B cell (primary cell): Measurements from ENCODE around the gene AMPH.

Source experiments
- EZH2 ChIP-seq: IDR thresholded peaks from 2 replicates; pipeline ENCODE4 v1.6.1; 2012; ENCODE audit warnings: borderline replicate concordance, low read depth, mild to moderate bottlenecking, moderate library complexity, low read length; ENCODE audit not compliant: insufficient read depth, poor library complexity, severe bottlenecking
- TF ChIP-seq, protein P1 (sequence below): fragments of 200-600 bp; IDR thresholded peaks from one replicate; pipeline ENCODE4 v1.8.0; 2022; ENCODE audit warnings: antibody characterized with exemption, mild to moderate bottlenecking

GRCh38 chr7:38546763-38547162 lies 84.4 kb downstream of the AMPH start:
- no peak for TF ChIP-seq EZH2
- TF ChIP-seq, protein P1, sequence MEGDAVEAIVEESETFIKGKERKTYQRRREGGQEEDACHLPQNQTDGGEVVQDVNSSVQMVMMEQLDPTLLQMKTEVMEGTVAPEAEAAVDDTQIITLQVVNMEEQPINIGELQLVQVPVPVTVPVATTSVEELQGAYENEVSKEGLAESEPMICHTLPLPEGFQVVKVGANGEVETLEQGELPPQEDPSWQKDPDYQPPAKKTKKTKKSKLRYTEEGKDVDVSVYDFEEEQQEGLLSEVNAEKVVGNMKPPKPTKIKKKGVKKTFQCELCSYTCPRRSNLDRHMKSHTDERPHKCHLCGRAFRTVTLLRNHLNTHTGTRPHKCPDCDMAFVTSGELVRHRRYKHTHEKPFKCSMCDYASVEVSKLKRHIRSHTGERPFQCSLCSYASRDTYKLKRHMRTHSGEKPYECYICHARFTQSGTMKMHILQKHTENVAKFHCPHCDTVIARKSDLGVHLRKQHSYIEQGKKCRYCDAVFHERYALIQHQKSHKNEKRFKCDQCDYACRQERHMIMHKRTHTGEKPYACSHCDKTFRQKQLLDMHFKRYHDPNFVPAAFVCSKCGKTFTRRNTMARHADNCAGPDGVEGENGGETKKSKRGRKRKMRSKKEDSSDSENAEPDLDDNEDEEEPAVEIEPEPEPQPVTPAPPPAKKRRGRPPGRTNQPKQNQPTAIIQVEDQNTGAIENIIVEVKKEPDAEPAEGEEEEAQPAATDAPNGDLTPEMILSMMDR, result no peak
